GM12892 (cell line): ENCODE data around the gene SH3BGRL.

ENCODE experiments used
- POLR2A ChIP-seq: IDR thresholded peaks from 2 replicates; pipeline ENCODE4 v1.6.1; 2011; ENCODE audit warnings: low read depth, low read length, control low read depth
- TAF1 ChIP-seq: IDR thresholded peaks from 2 replicates; pipeline ENCODE4 v1.6.1; 2011; ENCODE audit warnings: low read depth, mild to moderate bottlenecking, control low read depth, low read length, borderline replicate concordance

- TF ChIP-seq TAF1 (no peak), POLR2A (no peak)
Measured at GRCh38 chrX:81206476-81206875, 4.6 kb downstream of the SH3BGRL start.
